H9 (cell line): ENCODE data around the gene TBX3. TPM values are rescaled to one million over a fixed set of nuclear protein-coding genes. Genes with fewer than 3 reads are reported as not detected.

Experiments
- DNase-seq: peaks from one replicate; pipeline ENCODE4 v3.0.0-alpha.2; 2017
- H2AFZ ChIP-seq: one replicate; pipeline ENCODE4 v1.6.1; 2013; ENCODE audit warnings: mild to moderate bottlenecking, low read length, control low read depth, moderate library complexity
- H2AK5ac ChIP-seq: 2 replicates; pipeline ENCODE4 v1.6.1; 2013; ENCODE audit warnings: low read length, control low read depth, mixed read lengths; ENCODE audit not compliant: insufficient read length
- H2BK120ac ChIP-seq: one replicate; pipeline ENCODE4 v1.6.1; 2013; ENCODE audit warnings: low read depth, mild to moderate bottlenecking, low read length, control low read depth, inconsistent platforms; ENCODE audit not compliant: poor library complexity, severe bottlenecking
- H2BK12ac ChIP-seq: 2 replicates; pipeline ENCODE4 v1.6.1; 2013; ENCODE audit warnings: low read length, control low read depth, mixed read lengths, low read depth; ENCODE audit not compliant: insufficient read length
- H2BK15ac ChIP-seq: 2 replicates; pipeline ENCODE4 v1.6.1; 2013; ENCODE audit warnings: low read depth, low read length, control low read depth
- H2BK20ac ChIP-seq: one replicate; pipeline ENCODE4 v1.6.1; 2013; ENCODE audit warnings: low read depth, mild to moderate bottlenecking, low read length, control low read depth, inconsistent platforms; ENCODE audit not compliant: poor library complexity, severe bottlenecking
- H2BK5ac ChIP-seq: 2 replicates; pipeline ENCODE4 v1.6.1; 2013; ENCODE audit warnings: low read length, control low read depth, mixed read lengths; ENCODE audit not compliant: insufficient read length
- H3K14ac ChIP-seq: 2 replicates; pipeline ENCODE4 v1.6.1; 2013; ENCODE audit warnings: low read length, control low read depth; ENCODE audit not compliant: insufficient read depth
- H3K18ac ChIP-seq: 2 replicates; pipeline ENCODE4 v1.6.1; 2013; ENCODE audit warnings: low read depth, mild to moderate bottlenecking, mixed read lengths, low read length, control low read depth; ENCODE audit not compliant: insufficient read length
- H3K23ac ChIP-seq: 2 replicates; pipeline ENCODE4 v1.6.1; 2013; ENCODE audit warnings: low read length, control low read depth, mixed read lengths, low read depth; ENCODE audit not compliant: insufficient read length
- H3K23me2 ChIP-seq: 2 replicates; pipeline ENCODE4 v1.6.1; 2013; ENCODE audit warnings: low read depth, mild to moderate bottlenecking, mixed read lengths, low read length, control low read depth; ENCODE audit not compliant: insufficient read length, poor library complexity, severe bottlenecking
- H3K27ac ChIP-seq: 2 replicates; pipeline ENCODE4 v1.5.1; 2013; ENCODE audit warnings: low read length, control low read depth, mixed read lengths, low read depth; ENCODE audit not compliant: insufficient read length
- H3K27me3 ChIP-seq: 2 replicates; pipeline ENCODE4 v1.6.1; 2013; ENCODE audit warnings: low read length, control low read depth, inconsistent platforms; ENCODE audit not compliant: insufficient read depth
- H3K4ac ChIP-seq: 2 replicates; pipeline ENCODE4 v1.6.1; 2013; ENCODE audit warnings: low read depth, mild to moderate bottlenecking, control low read depth, inconsistent platforms, low read length, moderate library complexity
- H3K4me1 ChIP-seq: 2 replicates; pipeline ENCODE4 v1.6.1; 2013; ENCODE audit warnings: low read length, control low read depth, inconsistent platforms; ENCODE audit not compliant: insufficient read depth
- H3K4me2 ChIP-seq: 2 replicates; pipeline ENCODE4 v1.6.1; 2013; ENCODE audit warnings: low read length, control low read depth, mixed read lengths; ENCODE audit not compliant: insufficient read length, insufficient read depth
- H3K56ac ChIP-seq: 2 replicates; pipeline ENCODE4 v1.6.1; 2013; ENCODE audit warnings: low read depth, mild to moderate bottlenecking, mixed read lengths, low read length, control low read depth; ENCODE audit not compliant: insufficient read length
- H3K79me1 ChIP-seq: 2 replicates; pipeline ENCODE4 v1.6.1; 2013; ENCODE audit warnings: low read depth, mild to moderate bottlenecking, moderate library complexity, low read length, control low read depth, inconsistent platforms; ENCODE audit not compliant: insufficient read depth, poor library complexity, severe bottlenecking
- H3K79me2 ChIP-seq: 2 replicates; pipeline ENCODE4 v1.6.1; 2013; ENCODE audit warnings: low read length, control low read depth, inconsistent platforms; ENCODE audit not compliant: insufficient read depth
- H3K9ac ChIP-seq: 2 replicates; pipeline ENCODE4 v1.6.1; 2013; ENCODE audit warnings: low read length, control low read depth, mixed read lengths; ENCODE audit not compliant: insufficient read length; ENCODE audit errors: extremely low read depth
- H3K9me3 ChIP-seq: one replicate; pipeline ENCODE4 v1.6.1; 2013; ENCODE audit warnings: low read depth, low read length, inconsistent platforms; ENCODE audit not compliant: control insufficient read depth
- H3T11ph ChIP-seq: one replicate; pipeline ENCODE4 v1.6.1; 2013; ENCODE audit warnings: mild to moderate bottlenecking, low read length, control low read depth, inconsistent platforms
- H4K20me1 ChIP-seq: one replicate; pipeline ENCODE4 v1.6.1; 2013; ENCODE audit not compliant: control insufficient read depth, insufficient read length, insufficient read depth
- H4K5ac ChIP-seq: 2 replicates; pipeline ENCODE4 v1.6.1; 2013; ENCODE audit warnings: low read depth, mild to moderate bottlenecking, mixed read lengths, low read length, control low read depth; ENCODE audit not compliant: insufficient read length
- H4K8ac ChIP-seq: replicated peaks from 2 replicates; pipeline ENCODE4 v1.6.1; 2013; ENCODE audit warnings: low read length, control low read depth, mixed read lengths, low read depth; ENCODE audit not compliant: insufficient read length
- H4K91ac ChIP-seq: 2 replicates; pipeline ENCODE4 v1.6.1; 2013; ENCODE audit warnings: low read depth, mild to moderate bottlenecking, moderate library complexity, mixed read lengths, low read length, control low read depth; ENCODE audit not compliant: insufficient read length
- H3K27ac Mint-ChIP-seq, 3 experiments: 2 replicates in 2 of 3; 3 replicates in 1 of 3; pipeline ENCODE4 v1.8.0; 2020 to 2021; ENCODE audit warnings: mixed read lengths in 3 of 3, mild to moderate bottlenecking in 1 of 3, moderate library complexity in 1 of 3
- H3K27me3 Mint-ChIP-seq: 2 replicates; pipeline ENCODE4 v1.8.0; 2021; ENCODE audit warnings: low read depth, mild to moderate bottlenecking, moderate library complexity, mixed read lengths
- H3K36me3 Mint-ChIP-seq, 3 experiments: 2 replicates in 2 of 3; 3 replicates in 1 of 3; pipeline ENCODE4 v1.8.0; 2020 to 2021; ENCODE audit warnings: low read depth in 3 of 3, mixed read lengths in 3 of 3; ENCODE audit not compliant: insufficient read depth in 1 of 3
- H3K4me1 Mint-ChIP-seq, 2 experiments: 2 replicates each; pipeline ENCODE4 v1.8.0; 2020; ENCODE audit warnings: mixed read lengths in 2 of 2
- H3K4me3 Mint-ChIP-seq, 2 experiments: 2 replicates in 1 of 2; 3 replicates in 1 of 2; pipeline ENCODE4 v1.8.0; 2020 to 2021; ENCODE audit warnings: mild to moderate bottlenecking in 2 of 2, mixed read lengths in 2 of 2, moderate library complexity in 1 of 2
- H3K9me3 Mint-ChIP-seq, 2 experiments: 2 replicates in 1 of 2; 3 replicates in 1 of 2; pipeline ENCODE4 v1.8.0; 2020; ENCODE audit warnings: mild to moderate bottlenecking in 2 of 2, mixed read lengths in 2 of 2, moderate library complexity in 1 of 2
- WGBS: extraction: QIAGEN DNeasy Blood & Tissue Kit; methylation state at CpG from one replicate; pipeline ENCODE4 v1.1.7; 2013; ENCODE audit warnings: missing lambda C conversion rate, low lambda C conversion rate, mixed read lengths; ENCODE audit not compliant: insufficient read length; ENCODE audit errors: extremely low coverage; 5-methylcytosine and 5-hydroxymethylcytosine counted together
- total RNA-seq: library from RNA; stranded (reverse); gene quantifications from 2 replicates; pipeline ENCODE4 v1.2.1, GENCODE V29; 2021
- TF ChIP-seq, protein P1 (sequence below): fragments of 200-600 bp; sonication (generic); conservative IDR thresholded peaks from 3 replicates; pipeline ENCODE4 v1.8.0; 2021; ENCODE audit warnings: antibody characterized with exemption, mild to moderate bottlenecking

TBX3 gene
- total RNA-seq, 1 experiment from 2014 or later: 0.04 TPM

DNA sequence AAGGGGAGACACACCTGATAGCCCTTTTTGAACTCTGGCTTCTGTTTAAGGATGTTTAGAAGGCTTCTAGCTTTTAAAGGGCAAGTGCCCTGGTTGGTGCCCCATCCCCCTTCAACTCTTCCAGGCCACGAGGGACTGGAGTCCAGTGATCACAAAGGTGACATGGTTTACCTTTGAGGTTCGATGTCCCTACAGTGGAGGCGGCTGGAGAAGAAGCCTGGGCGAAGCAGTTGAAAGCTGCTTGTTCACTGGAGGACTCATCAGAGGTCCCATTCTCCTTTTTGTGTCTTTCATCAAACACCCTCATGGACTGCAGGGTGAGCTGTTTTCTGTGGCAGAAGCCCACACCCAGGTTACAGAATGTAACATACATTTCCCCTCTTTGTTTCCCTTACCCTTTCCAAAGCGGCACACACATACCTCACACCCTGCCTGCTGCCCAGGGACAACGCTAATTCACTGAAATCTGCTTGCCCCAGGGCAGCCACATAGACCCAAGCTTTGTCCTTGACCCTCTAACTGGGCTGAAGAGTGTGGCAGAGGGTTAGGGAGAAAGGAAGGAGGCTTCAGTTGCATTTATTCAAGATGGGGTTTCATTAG lies 7.7 kb downstream of the TBX3 start:
- Histone ChIP-seq H3K56ac (no peak overlapping the region), H3K27ac (no peak overlapping the region), H3K4me2 (no peak overlapping the region), H4K20me1 (no peaks in the 10 kb centered on the region), H2BK20ac (no peak overlapping the region), H3K23me2 (no peaks in the 10 kb centered on the region), H3K9me3 (no peaks in the 10 kb centered on the region), H3K27me3 (peaks cover 98% of the 10 kb centered on the region), H3K79me2 (no peaks in the 10 kb centered on the region), H3K9ac (no peak overlapping the region), H4K8ac (no peak overlapping the region), H3T11ph (no peak overlapping the region), H2BK120ac (no peak overlapping the region), H2AFZ (no peak overlapping the region), H4K5ac (no peak overlapping the region), H4K91ac (no peak overlapping the region), H3K79me1 (no peaks in the 10 kb centered on the region), H2BK15ac (no peak overlapping the region), H3K4me1 (peaks cover 14% of the 10 kb centered on the region), H3K4ac (no peak overlapping the region), H3K18ac (no peak overlapping the region), H2BK5ac (no peak overlapping the region), H2BK12ac (no peak overlapping the region), H3K14ac (no peak overlapping the region), H3K23ac (no peak overlapping the region), H2AK5ac (no peak overlapping the region)
- peaks cover 27 to 63% of the 10 kb centered on the region in 2 experiments for H3K4me1 Mint-ChIP-seq
- H3K4me3 Mint-ChIP-seq: no peak overlapping the region
- TF ChIP-seq, protein P1, sequence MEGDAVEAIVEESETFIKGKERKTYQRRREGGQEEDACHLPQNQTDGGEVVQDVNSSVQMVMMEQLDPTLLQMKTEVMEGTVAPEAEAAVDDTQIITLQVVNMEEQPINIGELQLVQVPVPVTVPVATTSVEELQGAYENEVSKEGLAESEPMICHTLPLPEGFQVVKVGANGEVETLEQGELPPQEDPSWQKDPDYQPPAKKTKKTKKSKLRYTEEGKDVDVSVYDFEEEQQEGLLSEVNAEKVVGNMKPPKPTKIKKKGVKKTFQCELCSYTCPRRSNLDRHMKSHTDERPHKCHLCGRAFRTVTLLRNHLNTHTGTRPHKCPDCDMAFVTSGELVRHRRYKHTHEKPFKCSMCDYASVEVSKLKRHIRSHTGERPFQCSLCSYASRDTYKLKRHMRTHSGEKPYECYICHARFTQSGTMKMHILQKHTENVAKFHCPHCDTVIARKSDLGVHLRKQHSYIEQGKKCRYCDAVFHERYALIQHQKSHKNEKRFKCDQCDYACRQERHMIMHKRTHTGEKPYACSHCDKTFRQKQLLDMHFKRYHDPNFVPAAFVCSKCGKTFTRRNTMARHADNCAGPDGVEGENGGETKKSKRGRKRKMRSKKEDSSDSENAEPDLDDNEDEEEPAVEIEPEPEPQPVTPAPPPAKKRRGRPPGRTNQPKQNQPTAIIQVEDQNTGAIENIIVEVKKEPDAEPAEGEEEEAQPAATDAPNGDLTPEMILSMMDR: no peak
- no CpG with 5 or more reads among the region's 6 CpGs for WGBS
- no peak overlapping the region for H3K27ac Mint-ChIP-seq
- DNase-seq: peak; percentile 41
- H3K9me3 Mint-ChIP-seq: peaks cover 2 to 23% of the 10 kb centered on the region in 2 experiments; a peak in 3 of 5 replicates
- H3K36me3 Mint-ChIP-seq: no peaks in the 10 kb centered on the region; a peak in 1 of 7 replicates
- peaks cover 100% of the 10 kb centered on the region for H3K27me3 Mint-ChIP-seq
